Muscle of leg (tissue), 11 donors: Measurements from ENCODE around the gene THOP1. TPM values are rescaled to one million over a fixed set of nuclear protein-coding genes. Genes with fewer than 3 reads are reported as not detected.
A peak's percentile ranks its signal among the peaks of the same experiment; 100 is the strongest.

Experiments used
- DNase-seq: peaks from one replicate; pipeline ENCODE4 v3.0.0; 2013
- H3K27ac ChIP-seq: one replicate; pipeline ENCODE4 v1.5.1; 2013; ENCODE audit warnings: mild to moderate bottlenecking, low read length, control low read depth
- H3K27me3 ChIP-seq: one replicate; pipeline ENCODE4 v1.6.1; 2013; ENCODE audit warnings: low read length; ENCODE audit not compliant: control insufficient read depth, insufficient read depth
- H3K36me3 ChIP-seq: one replicate; pipeline ENCODE4 v1.6.1; 2013; ENCODE audit warnings: low read length; ENCODE audit not compliant: control insufficient read depth, insufficient read depth
- H3K4me1 ChIP-seq: one replicate; pipeline ENCODE4 v1.6.1; 2013; ENCODE audit warnings: low read length; ENCODE audit not compliant: control insufficient read depth, insufficient read depth
- H3K4me3 ChIP-seq: one replicate; pipeline ENCODE4 v1.5.1; 2013; ENCODE audit warnings: low read length, control low read depth
- H3K9me3 ChIP-seq: replicated peaks from 2 replicates; pipeline ENCODE4 v1.6.1; 2013; ENCODE audit warnings: low read depth, low read length; ENCODE audit not compliant: control insufficient read depth
- WGBS: methylation state at CpG from one replicate; pipeline ENCODE4 v1.1.5; 2013; ENCODE audit warnings: missing lambda C conversion rate; ENCODE audit not compliant: insufficient coverage; 5-methylcytosine and 5-hydroxymethylcytosine counted together
- polyA plus RNA-seq, 8 donors: library from polyadenylated mRNA; unstranded; fragments of 120-200 nt; gene quantifications; one replicate each; pipeline versions ENCODE4 v1.2.1 to v1.2.3, GENCODE V29; 2013; ENCODE audit warnings: inconsistent platforms in 1 of 8, low replicate concordance in 1 of 8; ENCODE audit not compliant: insufficient read length in 8 of 8, insufficient read depth in 1 of 8
- total RNA-seq: library from RNA; stranded (reverse); fragments of 120-200 nt; gene quantifications from one replicate; pipeline ENCODE4 v1.2.4, GENCODE V29; 2013

Gene THOP1
- total and polyA plus RNA-seq, 9 donors: 42.2 to 56.5 (median 53.8) TPM

DNA sequence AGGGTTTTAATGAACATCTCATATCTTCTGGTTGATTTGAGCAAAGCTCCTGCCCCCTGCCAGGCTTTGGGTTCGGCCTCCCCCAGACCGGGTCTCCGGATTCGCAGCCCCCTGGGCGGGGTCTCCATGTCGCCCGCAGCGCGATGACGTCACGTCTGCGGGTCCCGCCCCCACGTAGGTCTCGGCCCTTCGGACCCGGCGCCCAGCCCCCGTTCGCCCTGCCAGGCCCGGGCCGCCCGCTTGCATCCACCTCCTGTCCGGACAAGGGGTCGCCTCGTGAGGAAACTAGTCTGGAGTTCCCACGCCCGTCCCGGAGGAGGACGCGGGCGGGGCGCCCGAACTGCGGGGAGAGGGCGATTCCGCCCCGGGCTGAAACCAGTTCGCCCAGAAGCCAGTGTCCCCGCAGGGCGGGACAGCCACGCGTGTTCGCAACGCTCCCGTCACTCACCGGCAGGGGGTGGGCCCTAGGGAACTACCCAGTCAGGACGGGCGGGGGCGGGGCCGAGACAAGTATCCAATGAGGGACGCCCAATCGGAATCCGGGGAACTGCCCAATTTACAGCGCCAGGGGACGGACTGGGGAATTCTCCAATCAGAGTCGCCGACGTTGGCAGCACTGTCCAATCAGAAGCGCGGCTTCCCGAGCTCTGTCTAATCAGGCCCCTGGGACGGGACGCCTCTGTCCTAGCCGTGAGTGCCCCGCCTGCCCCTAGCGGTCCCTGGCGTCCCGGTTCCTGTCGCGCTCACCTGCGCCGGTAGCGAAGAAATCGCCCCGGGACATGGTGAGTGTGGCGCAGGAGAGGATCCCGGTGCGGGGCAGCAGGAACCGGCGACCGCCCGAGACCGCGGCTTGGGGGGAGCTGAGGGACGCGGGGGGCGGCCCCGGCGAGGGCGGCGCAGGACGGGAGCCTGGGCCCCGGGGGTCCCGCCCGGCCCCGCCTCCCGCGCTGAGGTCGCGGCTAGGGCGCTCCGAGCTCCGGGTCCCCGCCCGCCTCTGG is 55.8 kb downstream of the THOP1 start, which contains the start of gene ZNF555:
ZNF555 (plus strand) TSS at position 682 of the 998 bp plus-strand sequence; CDS start at position 780, 98 bp downstream.
- Histone ChIP-seq H3K27me3 (no peaks in the 10 kb centered on the region), H3K4me1 (peaks cover 22% of the 10 kb centered on the region), H3K36me3 (peaks cover 20% of the 10 kb centered on the region), H3K4me3 (peak within 1 kb of the TSS; percentile 88), H3K9me3 (peaks cover 16% of the 10 kb centered on the region), H3K27ac (peak within 1 kb of the TSS; percentile 96)
- WGBS: under 1% methylated on average over 106 of the region's 106 CpGs
- DNase-seq: peak; percentile 100

DNA sequence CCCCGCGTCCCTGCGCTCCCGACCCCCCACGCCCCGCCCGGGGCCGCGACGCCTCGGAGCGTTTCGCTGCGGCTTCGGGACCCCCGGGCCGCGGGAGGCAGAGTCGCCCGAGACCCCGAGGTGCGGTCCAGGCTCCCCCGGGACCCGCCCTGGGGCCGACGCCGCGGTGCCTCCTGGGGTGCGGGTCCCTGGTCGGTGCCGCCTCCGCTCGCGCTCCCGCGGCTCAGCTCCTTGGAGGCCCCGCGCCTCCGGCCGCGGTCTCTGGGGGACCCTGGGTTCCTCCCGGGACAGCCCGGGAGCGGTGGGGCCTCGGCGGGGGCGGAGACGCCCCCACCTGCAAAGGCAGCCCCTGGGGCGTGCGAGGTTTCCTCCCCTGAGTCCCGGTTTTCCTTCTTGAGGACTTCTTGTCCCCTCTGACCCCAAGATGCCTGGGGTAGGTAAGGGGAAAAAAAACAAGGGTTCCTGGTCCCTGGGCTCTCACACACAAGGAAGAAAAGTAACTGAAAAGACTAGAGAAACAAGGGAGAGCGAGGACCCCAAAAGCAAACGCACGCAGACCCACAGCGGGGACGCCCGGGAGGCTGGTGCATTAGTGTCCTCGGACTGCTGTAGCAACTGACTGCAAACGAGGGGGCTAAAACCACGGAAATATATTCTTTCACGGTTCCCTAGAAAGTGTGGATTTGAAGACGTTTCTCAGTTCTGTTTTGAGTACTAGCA is 56.7 kb downstream of the THOP1 start:
- Histone ChIP-seq H3K4me3 (peak overlapping the region; percentile 88), H3K27me3 (no peaks in the 10 kb centered on the region), H3K9me3 (peaks cover 7% of the 10 kb centered on the region), H3K36me3 (peaks cover 12% of the 10 kb centered on the region), H3K4me1 (peaks cover 27% of the 10 kb centered on the region), H3K27ac (peak overlapping the region; percentile 42)
- peak; percentile 16 for DNase-seq
- whole genome bisulfite sequencing: under 1% methylated on average over 59 of the region's 62 CpGs

DNA sequence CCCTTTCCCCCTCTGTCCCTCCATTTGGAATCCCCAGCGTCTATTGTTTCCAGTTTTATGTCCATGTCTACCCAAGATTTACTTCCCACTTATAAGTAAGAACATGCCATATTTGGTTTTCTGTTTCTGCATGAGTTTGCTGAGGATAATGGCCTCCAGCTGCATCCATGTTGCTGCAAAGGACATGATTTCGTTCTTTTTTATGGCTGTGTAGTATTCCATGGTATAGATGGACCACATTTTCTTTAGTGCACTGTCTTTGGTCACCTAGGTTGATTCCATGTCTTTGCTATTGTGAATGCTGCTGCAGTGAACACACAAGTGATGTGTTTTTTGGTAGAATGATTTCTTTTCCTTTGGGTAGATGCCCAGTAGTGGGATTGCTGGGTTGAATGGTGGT is 59.8 kb downstream of the THOP1 start:
- H3K9me3 ChIP-seq: peaks cover 11% of the 10 kb centered on the region
- peak overlapping the region; percentile 76 for H3K27ac ChIP-seq
- no peak overlapping the region for H3K4me3 ChIP-seq
- no peak for DNase-seq
- H3K4me1 ChIP-seq: peaks cover 49% of the 10 kb centered on the region
- peaks cover 15% of the 10 kb centered on the region for H3K36me3 ChIP-seq
- no peaks in the 10 kb centered on the region for H3K27me3 ChIP-seq
- WGBS: no CpG with 5 or more reads among the region's 2 CpGs

- Histone ChIP-seq H3K27ac (peak overlapping the region; percentile 76), H3K36me3 (peaks cover 22% of the 10 kb centered on the region), H3K4me3 (no peak overlapping the region), H3K27me3 (no peaks in the 10 kb centered on the region), H3K9me3 (peaks cover 18% of the 10 kb centered on the region), H3K4me1 (peaks cover 53% of the 10 kb centered on the region)
- WGBS: 78% methylated on average over 12 of the region's 13 CpGs
- peak; percentile 56 for DNase-seq
Observed at GRCh38 chr19:2846180-2846894, 61.0 kb downstream of the THOP1 start.

DNA sequence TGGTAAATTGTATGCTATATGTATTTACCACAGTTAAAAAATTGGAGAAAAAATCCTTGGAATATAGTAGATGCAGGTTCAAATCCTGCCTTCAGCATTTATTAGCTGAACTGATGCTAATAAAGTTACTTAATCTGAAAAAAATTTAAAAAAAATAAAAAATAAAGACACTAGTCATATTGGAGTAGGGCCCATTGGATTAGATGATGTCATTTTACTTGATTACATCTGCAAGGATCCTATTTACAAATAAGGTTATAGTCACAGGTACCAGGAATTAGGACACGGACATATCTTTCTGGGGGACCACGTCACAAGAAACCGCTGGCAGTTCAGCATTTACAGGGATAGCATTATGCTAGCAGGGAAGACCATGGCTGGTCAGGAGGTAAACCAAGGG is 62.2 kb downstream of the THOP1 start:
- H3K36me3 ChIP-seq: peaks cover 34% of the 10 kb centered on the region
- WGBS: 100% methylated on average over 3 of the region's 3 CpGs

DNA sequence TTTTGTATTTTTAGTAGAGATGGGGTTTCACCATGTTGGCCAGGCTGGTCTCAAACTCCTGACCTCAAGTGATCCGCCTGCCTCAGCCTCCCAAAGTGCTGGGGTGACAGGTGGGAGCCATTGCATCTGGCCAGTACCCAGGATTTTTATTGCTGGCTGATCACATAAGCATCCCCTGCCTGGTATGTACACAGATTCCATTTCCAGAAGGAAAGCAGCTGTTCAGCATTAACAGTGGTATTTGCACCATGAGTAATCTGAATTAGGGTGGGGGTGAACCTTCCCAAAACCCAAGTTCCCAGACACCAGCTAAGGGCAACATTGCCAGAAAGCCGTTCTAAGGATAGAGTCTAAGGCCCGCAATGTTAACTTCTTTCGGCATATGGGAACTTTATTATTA is 63.3 kb downstream of the THOP1 start:
- 57% methylated on average over 1 of the region's 4 CpGs for WGBS
- H3K9me3 ChIP-seq: peaks cover 40% of the 10 kb centered on the region

More for the DNA sequence above, 62.2 kb downstream of the THOP1 start:
- Histone ChIP-seq H3K27ac (peak overlapping the region; percentile 59), H3K9me3 (peaks cover 29% of the 10 kb centered on the region), H3K4me1 (peaks cover 48% of the 10 kb centered on the region), H3K27me3 (no peaks in the 10 kb centered on the region), H3K4me3 (no peak overlapping the region)
- DNase-seq: no peak

GRCh38 chr19:2850256-2850925 is 65.1 kb downstream of the THOP1 start:
- peaks cover 37% of the 10 kb centered on the region for H3K4me1 ChIP-seq
- no CpG with 5 or more reads among the region's 3 CpGs for WGBS
- H3K36me3 ChIP-seq: peaks cover 45% of the 10 kb centered on the region
- H3K27me3 ChIP-seq: no peaks in the 10 kb centered on the region
- peaks cover 51% of the 10 kb centered on the region for H3K9me3 ChIP-seq
- no peak for DNase-seq
- H3K27ac ChIP-seq: peak overlapping the region; percentile 89
- H3K4me3 ChIP-seq: no peak overlapping the region

More for the DNA sequence above, 63.3 kb downstream of the THOP1 start:
- Histone ChIP-seq H3K4me1 (peaks cover 45% of the 10 kb centered on the region), H3K27ac (peak overlapping the region; percentile 89), H3K36me3 (peaks cover 41% of the 10 kb centered on the region), H3K27me3 (no peaks in the 10 kb centered on the region), H3K4me3 (no peak overlapping the region)
- peak; percentile 91 for DNase-seq

- Histone ChIP-seq H3K36me3 (peaks cover 49% of the 10 kb centered on the region), H3K27me3 (no peaks in the 10 kb centered on the region), H3K4me1 (peaks cover 23% of the 10 kb centered on the region), H3K27ac (no peak overlapping the region), H3K4me3 (no peak overlapping the region), H3K9me3 (peaks cover 67% of the 10 kb centered on the region)
- DNase-seq: no peak
- WGBS: no CpG with 5 or more reads among the region's 10 CpGs
Observed at GRCh38 chr19:2852598-2852997, 67.3 kb downstream of the THOP1 start.

- peaks cover 72% of the 10 kb centered on the region for H3K9me3 ChIP-seq
- peaks cover 20% of the 10 kb centered on the region for H3K4me1 ChIP-seq
- H3K36me3 ChIP-seq: peaks cover 49% of the 10 kb centered on the region
- H3K4me3 ChIP-seq: no peak overlapping the region
- no peak for DNase-seq
- WGBS: 98% methylated on average over 7 of the region's 11 CpGs
- H3K27me3 ChIP-seq: no peaks in the 10 kb centered on the region
- H3K27ac ChIP-seq: no peak overlapping the region
Observed at GRCh38 chr19:2853015-2853606, 67.8 kb downstream of the THOP1 start.
